Thoracic aorta (tissue), 2 donors: ENCODE results near the gene THY1. TPM values are rescaled to one million over a fixed set of nuclear protein-coding genes. Genes with fewer than 3 reads are reported as not detected.

Experiments used
- ATAC-seq: fragments of 150-250 bp; one replicate; pipeline ENCODE4 v1.8.0; 2017; ENCODE audit warnings: low read depth; ENCODE audit not compliant: insufficient number of reproducible peaks, low FRiP score
- DNase-seq: peaks from one replicate; pipeline ENCODE4 v3.0.0-alpha.2; 2020; ENCODE audit warnings: low spot score
- H3K27ac ChIP-seq, 2 donors: fragments of 200-600 bp; sonication (generic); 1 replicate in 1 of 2; 2 replicates in 1 of 2; pipeline ENCODE4 v1.5.1; 2016; ENCODE audit warnings: mild to moderate bottlenecking in 2 of 2, moderate library complexity in 2 of 2
- H3K27me3 ChIP-seq: fragments of 200-600 bp; sonication (generic); replicated peaks from 2 replicates; pipeline ENCODE4 v1.6.0; 2016; ENCODE audit warnings: mild to moderate bottlenecking; ENCODE audit not compliant: insufficient read depth
- H3K36me3 ChIP-seq: fragments of 200-600 bp; sonication (generic); one replicate; pipeline ENCODE4 v1.5.1; 2016
- H3K4me1 ChIP-seq, 2 donors: fragments of 200-600 bp; sonication (generic); 1 replicate in 1 of 2; 2 replicates in 1 of 2; pipeline versions ENCODE4 v1.5.1 to v1.6.0; 2016; ENCODE audit warnings: low read depth in 2 of 2, mild to moderate bottlenecking in 1 of 2; ENCODE audit not compliant: control insufficient read depth in 1 of 2
- H3K4me3 ChIP-seq: fragments of 200-600 bp; sonication (generic); 2 replicates; pipeline ENCODE4 v1.5.1; 2016; ENCODE audit warnings: mild to moderate bottlenecking
- H3K9me3 ChIP-seq: fragments of 200-600 bp; sonication (generic); 2 replicates; pipeline ENCODE4 v1.5.1; 2016
- CTCF ChIP-seq: fragments of 200-600 bp; sonication (generic); IDR thresholded peaks from one replicate; pipeline ENCODE4 v1.5.1; 2019; ENCODE audit warnings: antibody characterized with exemption
- total RNA-seq, 2 donors: library from RNA; depleted of rRNA; stranded (reverse); fragments of >200 nt; gene quantifications; one replicate each; pipeline versions ENCODE4 v1.1.0 to v1.2.3, GENCODE V29; 2016

THY1 gene
- total RNA-seq, 2 donors from 2014 or later: 12.0 to 15.4 TPM

GRCh38 chr11:119397740-119398139, 25.2 kb downstream of the THY1 start:
- H3K4me3 ChIP-seq: no peak overlapping the region
- no peak for ATAC-seq

GRCh38 chr11:119396835-119397234, 26.1 kb downstream of the THY1 start:
- H3K27me3 ChIP-seq: no peaks in the 10 kb centered on the region
- no peak overlapping the region for H3K4me3 ChIP-seq
- DNase-seq (no peak), ATAC-seq (no peak)
- no peaks in the 10 kb centered on the region for H3K4me1 ChIP-seq
- H3K36me3 ChIP-seq: no peaks in the 10 kb centered on the region
- no peak for TF ChIP-seq CTCF
- peaks cover 14% of the 10 kb centered on the region for H3K9me3 ChIP-seq
- no peak overlapping the region for H3K27ac ChIP-seq

More at GRCh38 chr11:119397740-119398139, 25.2 kb downstream of the THY1 start:
- Histone ChIP-seq H3K36me3 (no peaks in the 10 kb centered on the region), H3K4me1 (no peaks in the 10 kb centered on the region), H3K27ac (no peak overlapping the region), H3K9me3 (peaks cover 14% of the 10 kb centered on the region), H3K27me3 (no peaks in the 10 kb centered on the region)
- no peak for TF ChIP-seq CTCF
- no peak for DNase-seq

- Histone ChIP-seq H3K36me3 (no peaks in the 10 kb centered on the region), H3K27ac (no peak overlapping the region), H3K4me3 (no peak overlapping the region), H3K4me1 (no peaks in the 10 kb centered on the region), H3K9me3 (no peaks in the 10 kb centered on the region), H3K27me3 (no peaks in the 10 kb centered on the region)
- DNase-seq (no peak), ATAC-seq (no peak)
- no peak for TF ChIP-seq CTCF
Observed at GRCh38 chr11:119391275-119391674, 31.7 kb downstream of the THY1 start.

GRCh38 chr11:119389611-119390254, 33.2 kb downstream of the THY1 start:
- Histone ChIP-seq H3K27me3 (no peaks in the 10 kb centered on the region), H3K9me3 (no peaks in the 10 kb centered on the region), H3K36me3 (no peaks in the 10 kb centered on the region), H3K27ac (no peak overlapping the region), H3K4me3 (no peak overlapping the region), H3K4me1 (no peaks in the 10 kb centered on the region)
- TF ChIP-seq CTCF: no peak
- DNase-seq (no peak), ATAC-seq (no peak)

- no peak for TF ChIP-seq CTCF
- H3K27ac ChIP-seq: no peak overlapping the region
- no peak for ATAC-seq
- no peaks in the 10 kb centered on the region for H3K4me1 ChIP-seq
- DNase-seq: no peak
- no peaks in the 10 kb centered on the region for H3K36me3 ChIP-seq
- H3K9me3 ChIP-seq: no peaks in the 10 kb centered on the region
- no peak overlapping the region for H3K4me3 ChIP-seq
- no peaks in the 10 kb centered on the region for H3K27me3 ChIP-seq
Observed at GRCh38 chr11:119388103-119388502, 34.9 kb downstream of the THY1 start.
